Stimulated activated CD4-positive, alpha-beta T cell treated with anti-CD3 and anti-CD28 coated beads, TNF-alpha, amount 100 ng/mL, for 4 hours (primary cell): Measurements from ENCODE around the gene MSTN.
"Not testable (repeated sequence)": the region's sequence is repeated elsewhere in the genome, so short reads cannot be mapped to it uniquely, and the experiment has no call there.

Experiments
- DNase-seq, 3 experiments: peaks; one replicate each; pipeline ENCODE4 v3.0.0-alpha.2; 2020; ENCODE audit warnings: low read depth in 3 of 3

MSTN gene

GRCh38 chr2:190063624-190064023, 1.1 kb upstream of the MSTN start:
- DNase-seq, result no peak

- no peak for DNase-seq
These were observed 476 bp downstream of the MSTN start for GRCh38 chr2:190062053-190062452.

- DNase-seq, result no peak
These were observed 1.9 kb downstream of the MSTN start for GRCh38 chr2:190060626-190061025.

GRCh38 chr2:190060019-190060418, 2.5 kb downstream of the MSTN start:
- DNase-seq, result no peak

GRCh38 chr2:190053426-190053825, 9.1 kb downstream of the MSTN start:
- no peak for DNase-seq

GRCh38 chr2:190052307-190052706, 10.2 kb downstream of the MSTN start:
- no peak for DNase-seq

GRCh38 chr2:190051223-190051622, 11.3 kb downstream of the MSTN start:
- no peak for DNase-seq

- DNase-seq, result no peak
These were observed 12.5 kb downstream of the MSTN start for GRCh38 chr2:190050001-190050400.

- no peak for DNase-seq
These were observed 17.7 kb downstream of the MSTN start for GRCh38 chr2:190044866-190045265.

- no peak for DNase-seq
These were observed 19.1 kb downstream of the MSTN start for GRCh38 chr2:190043441-190043840.

GRCh38 chr2:190036071-190036470, 26.5 kb downstream of the MSTN start:
- DNase-seq, result no peak

GRCh38 chr2:190034417-190034816, 28.1 kb downstream of the MSTN start:
- not testable (repeated sequence) for DNase-seq

GRCh38 chr2:190031969-190032618, 30.4 kb downstream of the MSTN start:
- no peak for DNase-seq

GRCh38 chr2:190023860-190024259, 38.7 kb downstream of the MSTN start:
- no peak for DNase-seq

- no peak for DNase-seq
These were observed 41.8 kb downstream of the MSTN start for GRCh38 chr2:190020720-190021119.

GRCh38 chr2:190017837-190018236, 44.7 kb downstream of the MSTN start:
- no peak for DNase-seq

GRCh38 chr2:190015969-190016368, 46.6 kb downstream of the MSTN start:
- not testable (repeated sequence) for DNase-seq
